ENCODE data around the gene GPR179.

DNA sequence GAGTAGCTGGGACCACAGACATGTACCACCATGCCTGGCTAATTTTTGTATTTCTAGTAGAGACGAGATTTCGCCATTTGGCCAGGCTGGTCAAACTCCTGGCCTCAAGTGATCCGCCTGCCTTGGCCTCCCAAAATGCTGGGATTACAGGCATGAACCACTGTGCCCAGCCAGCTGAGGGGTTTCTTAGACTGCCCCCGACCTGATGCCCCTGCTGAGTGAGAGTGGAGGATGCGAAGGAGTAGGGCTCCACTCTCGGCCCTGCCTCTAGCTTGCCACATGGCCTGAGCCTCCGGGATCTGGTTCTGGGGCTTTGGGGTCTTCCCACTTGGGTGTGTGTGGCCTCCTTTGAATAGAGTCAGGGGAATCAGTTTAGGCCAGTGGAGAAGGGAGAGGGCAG lies 11.0 kb downstream of the GPR179 start:
- TF ChIP-seq, protein P1, sequence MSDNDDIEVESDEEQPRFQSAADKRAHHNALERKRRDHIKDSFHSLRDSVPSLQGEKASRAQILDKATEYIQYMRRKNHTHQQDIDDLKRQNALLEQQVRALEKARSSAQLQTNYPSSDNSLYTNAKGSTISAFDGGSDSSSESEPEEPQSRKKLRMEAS (IDR thresholded peaks at IDR 0.05), result no peak
- TF ChIP-seq CREB1 (IDR thresholded peaks at IDR 0.05; ENCODE audit: low read depth), result no peak
- no peak for TF ChIP-seq CEBPB (IDR thresholded peaks at IDR 0.05)
- no peak for TF ChIP-seq ZBTB7A (IDR thresholded peaks at IDR 0.05; ENCODE audit: low read depth)
